ENCODE data around the gene CTNND2.

GRCh38 chr5:11596657-11597071, 307.6 kb downstream of the CTNND2 start:
- TF ChIP-seq EZH2 (IDR thresholded peaks at IDR 0.05; ENCODE audit: borderline replicate concordance, low read length) (no peak), CTCF (conservative IDR thresholded peaks at IDR 0.05 in 1 of 2, IDR thresholded peaks at IDR 0.05 in 1 of 2; ENCODE audit: extremely low read depth in 1 of 2, insufficient read depth in 1 of 2, low read depth in 1 of 2, low read length in 2 of 2) (no peak)
